Astrocyte (in vitro differentiated cells and primary cell): ENCODE measurements around the gene TSEN2.

Experiments
- CTCF ChIP-seq: IDR thresholded peaks from 2 replicates; pipeline ENCODE4 v1.5.1; 2011; ENCODE audit warnings: low read depth, mild to moderate bottlenecking, inconsistent platforms, low read length, moderate library complexity; ENCODE audit not compliant: insufficient read depth
- EZH2 ChIP-seq: IDR thresholded peaks from 2 replicates; pipeline ENCODE4 v1.6.1; 2012; ENCODE audit warnings: mild to moderate bottlenecking, low read length, inconsistent platforms; ENCODE audit not compliant: insufficient read depth

DNA sequence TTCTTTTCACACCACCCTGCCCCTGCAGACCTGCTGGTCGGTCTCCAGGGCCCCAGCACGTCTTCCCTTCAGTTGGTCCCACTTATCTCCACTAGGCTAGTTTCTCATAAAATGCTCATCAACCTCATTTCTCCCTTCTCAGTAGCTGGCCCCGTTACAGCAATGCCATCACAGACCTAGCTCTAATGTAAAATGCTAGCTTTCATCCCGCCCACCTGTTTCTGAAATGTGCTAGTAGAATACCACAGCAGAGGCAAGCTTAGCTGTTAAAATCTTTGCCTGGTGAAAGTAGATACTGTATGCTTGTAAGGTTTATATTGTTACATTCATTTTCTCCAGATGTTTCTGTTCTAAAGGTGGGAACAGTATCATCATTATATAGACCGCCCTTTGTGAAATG lies 47.9 kb downstream of the TSEN2 start:
- TF ChIP-seq CTCF (no peak), EZH2 (no peak)
